ENCODE data around the gene ESM1.
"Not testable (repeated sequence)": the region's sequence is repeated elsewhere in the genome, so short reads cannot be mapped to it uniquely, and the experiment has no call there.

ESM1 gene

GRCh38 chr5:55022450-55022849, 37.1 kb upstream of the ESM1 start:
- TF ChIP-seq CTCF (IDR thresholded peaks at IDR 0.05; ENCODE audit: insufficient read depth, low read length, missing control alignments) = no peak
- no peak for DNase-seq (ENCODE audit: low read depth, low spot score)
- ChIA-PET CTCF (interaction anchor here (0.7 to 2.5 kb wide), 6 partner anchors 9 to 116 kb away, joined by 3 to 9 read pairs (median 4); no protein-coding TSS in a partner anchor), POLR2A (no interaction called here)
- H3K4me3 ChIP-seq (ENCODE audit: low read depth, low read length) = no peak overlapping the region

GRCh38 chr5:55021821-55022220, 36.4 kb upstream of the ESM1 start:
- ChIA-PET CTCF (interaction anchor here (1.1 to 2.5 kb wide), 3 partner anchors 9 to 79 kb away, joined by 4 to 9 read pairs (median 6); no protein-coding TSS in a partner anchor), POLR2A (interaction anchor here (0.6 kb wide), 1 partner anchor 111 kb away, joined by 3 read pairs; no protein-coding TSS in a partner anchor)
- no peak for TF ChIP-seq CTCF (IDR thresholded peaks at IDR 0.05; ENCODE audit: insufficient read depth, low read length, missing control alignments)
- H3K4me3 ChIP-seq (ENCODE audit: low read depth, low read length) = no peak overlapping the region
- DNase-seq (ENCODE audit: low read depth, low spot score) = no peak

GRCh38 chr5:55021410-55021809, 36.0 kb upstream of the ESM1 start:
- DNase-seq (ENCODE audit: low read depth, low spot score) = no peak
- POLR2A ChIA-PET = interaction anchor here (0.6 kb wide), 1 partner anchor 111 kb away, joined by 3 read pairs; no protein-coding TSS in a partner anchor

GRCh38 chr5:55010149-55010548, 24.8 kb upstream of the ESM1 start:
- POLR2A ChIA-PET; H3K4me3 ChIP-seq (ENCODE audit: low read depth, low read length); CTCF ChIA-PET; DNase-seq (ENCODE audit: low read depth, low spot score): not testable (repeated sequence)

More at GRCh38 chr5:55021410-55021809, 36.0 kb upstream of the ESM1 start:
- no peak overlapping the region for H3K4me3 ChIP-seq (ENCODE audit: low read depth, low read length)
- CTCF ChIA-PET = interaction anchor here (1.1 to 2.5 kb wide), 3 partner anchors 10 to 78 kb away, joined by 4 to 9 read pairs (median 6); no protein-coding TSS in a partner anchor
- no peak for TF ChIP-seq CTCF (IDR thresholded peaks at IDR 0.05; ENCODE audit: insufficient read depth, low read length, missing control alignments)

- DNase-seq (ENCODE audit: low read depth, low spot score) = no peak
- POLR2A ChIA-PET = no interaction called here
- CTCF ChIA-PET = interaction anchor here (1.2 kb wide), 1 partner anchor 99 kb away, joined by 4 read pairs; no protein-coding TSS in a partner anchor
- no peak overlapping the region for H3K4me3 ChIP-seq (ENCODE audit: low read depth, low read length)
- no peak for TF ChIP-seq CTCF (IDR thresholded peaks at IDR 0.05; ENCODE audit: insufficient read depth, low read length, missing control alignments)
Observed at GRCh38 chr5:55004729-55005128, 19.3 kb upstream of the ESM1 start.

GRCh38 chr5:55003432-55004065, 18.2 kb upstream of the ESM1 start:
- ChIA-PET POLR2A (no interaction called here), CTCF (no interaction called here)
- TF ChIP-seq CTCF (IDR thresholded peaks at IDR 0.05; ENCODE audit: insufficient read depth, low read length, missing control alignments) = no peak
- DNase-seq (ENCODE audit: low read depth, low spot score) = no peak
- H3K4me3 ChIP-seq (ENCODE audit: low read depth, low read length) = no peak overlapping the region

- DNase-seq (ENCODE audit: low read depth, low spot score); H3K4me3 ChIP-seq (ENCODE audit: low read depth, low read length); POLR2A ChIA-PET; CTCF ChIA-PET: not testable (repeated sequence)
Observed at GRCh38 chr5:55002166-55002565, 16.8 kb upstream of the ESM1 start.
